HG03175 (cell line): Measurements from ENCODE around the gene PARD3.
"Not testable (repeated sequence)": the region's sequence is repeated elsewhere in the genome, so short reads cannot be mapped to it uniquely, and the experiment has no call there.

Source experiments
- ATAC-seq: cut with Tn5 transposase; IDR thresholded peaks from one replicate; pipeline ENCODE4 v1.9.1; 2021; ENCODE audit warnings: mild to moderate bottlenecking, moderate library complexity; ENCODE audit not compliant: unreplicated experiment

Gene PARD3

DNA sequence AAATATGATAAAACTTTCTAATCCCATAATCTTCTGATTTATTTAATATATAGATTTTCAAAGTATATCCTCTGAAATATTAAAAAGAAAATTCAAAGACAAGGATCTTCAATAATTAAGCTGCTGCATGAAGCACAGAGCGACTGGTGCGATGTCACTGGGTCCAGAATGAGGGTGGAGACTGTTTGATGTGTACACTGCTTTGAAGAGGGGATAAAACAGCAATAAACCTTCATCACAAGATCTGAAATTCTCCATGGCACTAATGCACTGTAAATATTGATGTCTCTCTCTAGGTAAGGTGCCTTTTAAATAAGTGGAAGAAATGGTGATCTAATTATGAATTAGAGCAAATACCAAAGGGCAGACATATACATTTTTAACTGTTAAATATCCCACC lies 337.8 kb downstream of the PARD3 start:
- no peak for ATAC-seq

DNA sequence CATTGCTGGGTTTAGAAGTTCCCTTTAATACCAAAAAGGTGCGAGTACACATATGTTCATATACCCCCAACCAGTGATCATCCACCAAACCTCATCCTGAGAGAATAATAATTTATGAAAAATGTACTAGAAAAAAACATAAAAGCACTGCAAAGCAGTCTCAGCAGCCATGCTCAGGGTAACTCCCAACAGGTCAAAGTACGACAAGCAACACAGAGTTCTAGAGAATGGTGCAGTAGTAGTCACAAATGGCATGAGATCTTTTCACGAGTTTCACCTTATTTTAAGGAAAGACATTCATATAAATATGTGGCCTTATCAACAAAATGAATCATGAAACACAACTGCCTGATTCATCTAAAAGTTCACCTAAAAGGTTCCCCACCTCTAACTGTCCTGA lies 338.5 kb downstream of the PARD3 start:
- no peak for ATAC-seq

DNA sequence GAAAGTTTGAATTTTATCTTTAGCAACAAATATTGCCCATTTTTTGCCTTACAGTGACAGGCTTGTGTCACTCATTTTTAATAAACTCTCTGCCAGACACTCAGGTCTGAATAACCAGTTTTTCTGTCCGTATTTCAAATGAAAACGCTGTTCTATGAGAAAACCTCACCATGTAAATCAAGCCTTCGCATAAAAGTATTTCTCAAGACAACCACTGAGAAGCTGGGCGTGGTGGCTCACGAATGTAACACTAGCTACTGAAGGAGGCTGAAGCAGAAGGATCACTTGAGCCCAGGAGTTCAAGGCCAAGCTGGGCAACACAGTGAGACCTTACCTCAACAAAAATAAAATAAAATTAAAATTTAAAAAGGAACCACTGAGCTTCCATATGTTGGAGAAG lies 339.3 kb downstream of the PARD3 start:
- no peak for ATAC-seq

DNA sequence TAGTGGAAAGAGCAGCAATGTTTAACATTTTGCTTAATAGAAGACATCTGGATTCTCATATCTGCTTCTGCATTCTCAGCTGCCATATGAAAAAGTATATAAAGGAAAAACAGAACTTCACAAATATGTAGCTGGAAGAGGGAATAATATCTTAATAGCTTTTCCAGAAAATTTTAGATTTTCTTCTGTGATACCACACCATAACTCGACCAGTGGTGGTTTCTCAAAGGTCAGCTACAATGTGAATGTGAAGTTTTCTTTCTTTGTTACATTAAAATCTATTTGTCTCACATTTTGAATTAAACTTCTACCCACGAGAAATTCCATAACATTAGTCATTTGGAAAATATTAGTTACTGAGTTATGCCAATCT lies 339.8 kb downstream of the PARD3 start:
- no peak for ATAC-seq

DNA sequence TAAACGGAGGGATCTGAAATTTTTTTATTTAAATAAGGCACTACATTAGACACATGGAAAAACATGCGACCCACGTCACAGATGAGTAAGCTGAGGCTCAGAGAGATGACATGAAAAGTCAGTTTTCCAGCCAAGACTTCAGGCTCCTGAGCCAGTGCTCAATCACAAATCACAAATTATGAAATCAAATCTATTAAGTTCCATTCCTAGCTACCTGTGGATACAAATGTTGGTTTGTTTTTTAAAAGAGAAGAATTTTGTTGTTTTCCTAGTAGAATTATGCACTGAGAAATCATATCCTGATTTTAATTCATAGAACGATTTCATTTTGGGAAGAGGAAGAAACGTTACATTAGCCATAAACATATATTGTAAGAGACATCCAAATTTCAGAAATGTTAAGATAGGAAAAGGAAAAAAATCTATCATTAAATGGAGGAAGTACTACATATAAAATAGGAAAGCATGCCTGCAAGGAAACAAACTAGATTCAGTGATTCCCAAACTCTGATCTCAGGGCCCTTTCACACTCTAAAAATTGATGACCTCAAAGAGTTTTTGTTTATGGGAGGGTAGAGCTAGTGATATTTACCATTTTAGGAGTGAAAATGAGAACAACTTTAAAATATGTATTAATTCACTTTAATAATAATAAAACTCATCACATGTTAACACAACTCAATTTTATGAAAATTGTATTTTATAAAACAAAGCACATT lies 340.4 kb downstream of the PARD3 start:
- ATAC-seq, result no peak

DNA sequence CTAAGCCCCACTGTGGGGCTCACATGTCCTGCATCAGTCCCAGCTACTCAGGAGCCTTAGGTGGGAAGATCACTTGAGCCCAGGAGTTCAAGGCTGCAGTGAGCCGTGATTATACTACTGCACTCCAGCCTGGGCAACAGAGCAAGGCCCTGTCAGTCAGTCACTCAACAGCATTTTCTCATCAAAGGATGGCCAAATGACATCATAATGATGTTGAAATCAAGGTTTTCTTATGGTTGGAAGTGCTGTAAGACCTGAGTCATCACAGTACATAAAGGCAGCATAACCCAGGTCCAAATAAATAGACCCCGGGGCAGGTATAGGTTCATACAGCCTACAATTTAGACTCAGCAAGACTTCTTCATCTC lies 341.1 kb downstream of the PARD3 start:
- no peak for ATAC-seq

DNA sequence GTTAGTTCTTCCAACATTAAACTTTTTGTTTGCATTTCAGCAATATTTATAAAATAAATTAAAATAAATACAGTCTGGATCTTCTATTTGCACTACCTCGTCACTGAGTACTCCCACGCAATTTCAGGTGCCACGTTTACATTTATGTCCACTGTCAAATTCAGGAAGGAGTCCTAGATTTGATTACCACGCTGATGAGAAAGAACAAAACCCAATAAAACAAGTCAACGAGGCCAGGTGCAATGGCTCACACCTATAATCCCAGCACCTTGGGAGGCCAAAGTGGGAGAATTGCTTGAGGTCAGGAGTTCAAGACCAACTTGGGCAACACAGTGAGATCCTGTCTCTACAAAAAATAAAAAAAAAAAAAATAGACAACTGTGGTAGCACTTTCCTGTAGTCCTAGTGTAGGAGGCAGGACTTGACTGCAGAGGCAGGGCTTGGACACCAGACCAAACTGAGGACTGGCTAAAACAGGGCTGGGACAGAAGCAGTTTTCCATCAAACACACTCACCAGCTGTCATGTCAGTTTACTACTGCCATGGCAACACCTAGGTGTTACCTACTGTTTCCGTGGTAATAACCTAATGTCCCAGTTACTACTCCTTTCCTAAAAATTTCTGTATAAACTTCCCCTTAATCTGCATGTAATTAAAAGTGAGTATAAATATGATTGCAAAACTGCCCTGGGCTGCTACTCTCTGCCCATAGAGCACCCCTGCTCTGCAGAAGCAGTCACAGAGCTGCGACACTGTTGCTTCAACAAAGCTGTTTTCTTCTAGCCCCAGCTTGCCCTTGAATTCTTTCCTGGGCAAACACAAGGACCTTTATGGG lies 341.7 kb downstream of the PARD3 start:
- no peak for ATAC-seq

DNA sequence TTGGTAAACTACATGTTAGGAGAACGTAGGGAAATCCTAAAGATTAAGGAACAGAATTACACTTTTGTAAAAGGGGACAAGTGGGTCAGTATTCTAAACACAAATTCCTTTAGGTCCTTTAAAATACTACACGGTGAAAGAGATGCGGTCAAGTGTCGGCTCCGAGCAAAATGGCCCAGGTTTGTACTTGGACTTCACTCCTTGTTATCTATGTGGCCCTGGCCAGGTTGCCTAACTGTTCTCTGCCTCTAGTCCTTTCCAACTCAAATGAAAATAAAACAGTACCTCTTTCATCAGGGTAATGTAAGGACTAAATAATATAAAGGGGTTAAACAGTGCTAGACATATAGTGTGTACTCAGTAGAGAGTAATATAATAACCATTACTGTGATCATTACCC lies 344.8 kb downstream of the PARD3 start:
- no peak for ATAC-seq

DNA sequence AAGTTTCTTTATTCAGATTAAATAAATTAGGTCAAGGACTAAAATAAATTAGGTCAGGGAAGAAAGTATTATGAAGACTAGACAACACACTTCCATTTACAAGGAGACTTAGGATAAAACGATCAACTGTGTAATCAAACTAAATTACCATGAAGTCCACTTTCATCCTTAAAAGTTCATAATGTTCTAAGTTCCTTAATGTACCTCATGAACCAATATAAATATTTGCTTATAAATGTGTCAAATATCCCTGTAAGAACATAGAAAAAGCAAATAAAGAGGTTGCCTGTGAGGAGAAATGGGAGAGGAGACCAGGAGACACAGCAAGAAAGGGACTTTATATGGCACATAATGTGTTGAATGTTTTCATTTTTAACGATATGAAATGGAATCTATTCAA lies 345.6 kb downstream of the PARD3 start:
- ATAC-seq, result no peak

DNA sequence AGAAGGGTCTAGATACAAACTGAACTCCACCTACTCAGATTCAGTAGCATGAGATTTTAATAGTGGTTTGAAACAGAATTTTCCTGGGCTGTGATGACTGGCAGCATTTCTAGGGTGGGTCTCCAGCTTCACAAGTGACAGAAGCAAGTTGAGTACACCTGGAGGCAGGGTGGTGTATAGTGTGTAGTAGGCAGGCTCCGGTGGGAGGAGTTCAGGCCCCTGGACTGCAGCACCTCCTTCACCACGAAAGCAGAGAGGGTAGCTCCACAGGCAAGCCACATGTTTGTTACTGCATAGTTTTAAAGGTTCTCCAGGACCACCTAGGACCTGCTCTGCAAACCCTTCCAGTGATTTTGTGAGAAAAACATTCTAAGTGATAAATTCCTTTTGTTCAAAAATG lies 347.2 kb downstream of the PARD3 start:
- no peak for ATAC-seq

DNA sequence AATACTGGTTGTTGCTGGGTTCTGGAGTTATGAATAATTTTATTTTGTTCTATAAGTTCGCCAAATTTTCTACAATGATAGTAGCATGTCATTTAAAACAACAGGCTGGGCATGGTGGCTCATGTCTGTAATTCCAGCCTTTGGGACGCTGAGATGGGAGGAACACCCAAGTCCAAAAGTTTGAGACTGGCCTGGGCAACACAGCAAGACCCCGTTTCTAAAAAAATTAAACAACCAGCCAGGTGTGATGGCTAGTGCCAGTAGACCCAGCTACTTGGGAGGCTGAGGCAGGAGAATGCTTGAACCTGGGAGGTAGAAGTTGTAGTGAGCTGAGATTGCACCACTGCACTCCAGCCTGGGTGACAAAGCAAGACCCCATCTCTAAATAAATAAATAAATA lies 347.7 kb downstream of the PARD3 start:
- ATAC-seq, result no peak

DNA sequence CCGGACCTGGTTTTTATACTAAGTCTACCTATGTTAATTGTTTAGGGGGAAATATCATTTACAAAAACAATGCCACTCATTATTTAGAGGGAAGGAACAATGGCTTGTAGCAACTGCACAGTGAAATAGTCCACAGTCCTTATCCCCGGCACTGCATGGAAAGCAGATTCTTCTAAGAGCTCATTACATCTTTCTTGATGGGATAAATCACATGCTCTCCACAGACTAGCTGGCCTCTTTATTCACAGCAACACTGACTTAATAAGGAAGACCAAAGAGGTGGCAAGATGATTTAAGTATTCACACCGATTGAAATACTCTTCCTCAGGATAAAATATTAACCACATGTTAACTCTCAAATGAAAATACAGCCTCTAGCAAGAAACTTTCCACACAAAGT lies 349.4 kb downstream of the PARD3 start:
- no peak for ATAC-seq

DNA sequence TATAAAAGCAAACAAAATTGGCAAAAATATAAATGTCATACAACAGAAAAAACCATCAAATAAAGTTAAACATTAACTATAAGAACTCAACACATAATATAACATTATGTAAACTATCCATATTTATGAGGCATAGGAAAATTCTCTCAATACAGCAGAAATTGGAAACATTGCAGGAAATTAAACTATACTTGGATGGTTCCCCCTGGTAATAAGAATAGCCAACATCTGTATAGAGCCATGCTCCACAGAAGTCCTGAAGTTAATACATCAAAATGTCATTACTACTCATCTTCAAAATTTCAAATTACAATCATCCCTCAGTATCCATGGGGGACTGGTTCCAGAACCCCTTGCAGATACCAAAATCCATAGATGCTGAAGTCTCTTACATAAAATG lies 350.5 kb downstream of the PARD3 start:
- no peak for ATAC-seq

DNA sequence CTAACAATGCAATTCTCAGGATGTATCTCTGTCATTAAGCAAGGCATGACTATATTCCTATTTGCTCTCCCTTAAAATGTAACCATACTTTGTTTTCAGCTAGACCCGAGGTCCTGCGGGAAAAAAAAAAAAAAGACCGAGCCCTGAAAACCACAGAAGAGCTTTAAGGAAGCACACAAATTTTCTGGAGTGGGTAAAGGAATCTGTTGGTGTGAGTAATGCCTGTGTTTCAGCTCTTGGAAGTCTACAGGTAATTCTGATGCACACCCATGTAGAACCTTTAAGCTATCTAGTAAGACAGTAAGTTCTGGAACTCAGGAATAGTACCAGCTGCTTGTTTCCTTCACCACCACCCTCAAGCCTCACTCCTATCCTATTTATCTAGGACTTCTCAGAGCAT lies 351.1 kb downstream of the PARD3 start:
- no peak for ATAC-seq

DNA sequence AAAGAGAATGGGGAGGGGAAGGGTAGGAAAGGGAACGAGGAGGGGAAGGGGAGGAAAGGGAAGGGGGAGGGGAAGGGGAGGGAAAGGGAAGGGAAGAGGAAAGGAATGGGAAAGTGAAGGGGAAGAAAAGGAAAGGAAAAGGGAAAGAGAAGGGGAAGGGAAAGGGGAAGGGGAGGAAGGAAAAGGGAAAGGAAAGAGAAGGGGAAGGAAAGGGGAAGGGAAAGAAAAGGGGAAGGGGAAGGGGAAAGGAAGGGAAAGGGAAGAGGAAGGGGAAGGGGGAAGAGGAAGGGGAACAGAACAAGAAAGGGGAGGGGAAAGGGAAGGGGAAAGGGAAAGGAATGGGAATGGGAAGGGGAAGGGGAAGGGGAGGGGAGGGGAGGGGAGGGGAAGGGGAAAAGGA lies 352.1 kb downstream of the PARD3 start:
- no peak for ATAC-seq

DNA sequence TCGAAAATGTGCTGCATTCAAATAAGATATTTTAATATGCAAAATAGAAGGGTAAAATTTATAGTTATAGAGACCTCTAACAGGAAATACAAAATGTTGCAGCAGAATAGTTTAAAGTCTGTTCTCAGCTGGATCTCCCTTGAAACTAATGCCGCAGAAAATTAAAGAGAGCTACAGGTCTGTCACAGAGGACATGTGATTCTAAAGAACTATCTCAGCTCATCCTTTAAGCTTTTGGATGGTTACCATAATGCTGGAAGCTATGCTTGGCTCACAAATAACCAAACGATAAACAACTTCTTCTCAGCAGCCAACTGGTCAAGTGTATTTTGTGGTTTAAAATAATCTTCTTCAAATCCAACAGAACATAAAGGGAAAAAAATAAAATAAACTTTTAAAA lies 353.0 kb downstream of the PARD3 start:
- ATAC-seq, result no peak

DNA sequence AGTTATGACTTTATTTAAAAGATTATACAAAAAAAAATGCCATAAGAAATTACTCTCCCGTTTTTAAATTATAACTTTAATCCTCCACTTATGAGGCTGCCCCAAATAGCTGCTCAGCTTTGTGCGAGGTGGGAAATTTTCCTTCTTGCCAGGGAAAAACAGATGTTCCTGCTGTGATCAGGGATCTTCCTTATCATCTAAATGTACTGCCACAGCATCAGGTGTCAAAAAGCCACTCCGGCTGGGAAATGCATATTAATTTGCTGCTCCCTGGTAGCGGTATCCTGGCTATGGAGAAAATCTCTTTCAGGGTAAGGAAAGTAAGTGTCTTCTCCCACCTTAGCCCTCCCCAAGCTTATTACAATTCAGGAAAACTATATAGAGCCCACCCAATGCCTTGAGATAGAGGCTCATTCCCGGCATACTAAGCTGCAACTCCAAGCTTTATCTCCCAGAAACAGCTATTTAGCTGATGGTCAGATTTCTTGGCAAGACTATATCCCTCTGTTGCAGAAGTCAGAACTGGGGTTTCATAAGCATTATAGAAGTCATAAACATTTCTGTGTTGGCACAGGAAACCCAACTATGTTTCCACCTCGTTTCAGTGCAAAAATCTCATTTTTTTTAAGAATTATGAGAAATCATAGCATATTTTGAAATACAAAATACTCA lies 360.4 kb downstream of the PARD3 start:
- ATAC-seq, result no peak

DNA sequence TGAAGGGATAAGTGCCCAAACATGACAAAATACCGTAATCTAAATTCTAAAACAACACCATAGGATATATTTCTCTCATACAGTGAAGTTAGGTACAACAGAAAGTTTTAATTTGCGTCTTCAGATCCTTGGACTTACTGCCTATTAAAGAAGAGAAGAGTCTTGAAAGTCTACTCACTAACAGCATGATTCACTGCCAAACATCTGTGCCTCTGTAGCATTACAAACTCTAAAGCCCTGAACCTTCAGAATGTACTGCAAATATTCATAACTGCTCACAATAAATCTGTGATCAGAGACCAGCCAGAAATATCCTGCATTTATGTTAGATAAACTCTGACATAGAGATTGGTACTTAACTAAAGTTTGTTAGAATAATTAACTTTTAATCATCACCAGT lies 365.3 kb downstream of the PARD3 start:
- no peak for ATAC-seq

DNA sequence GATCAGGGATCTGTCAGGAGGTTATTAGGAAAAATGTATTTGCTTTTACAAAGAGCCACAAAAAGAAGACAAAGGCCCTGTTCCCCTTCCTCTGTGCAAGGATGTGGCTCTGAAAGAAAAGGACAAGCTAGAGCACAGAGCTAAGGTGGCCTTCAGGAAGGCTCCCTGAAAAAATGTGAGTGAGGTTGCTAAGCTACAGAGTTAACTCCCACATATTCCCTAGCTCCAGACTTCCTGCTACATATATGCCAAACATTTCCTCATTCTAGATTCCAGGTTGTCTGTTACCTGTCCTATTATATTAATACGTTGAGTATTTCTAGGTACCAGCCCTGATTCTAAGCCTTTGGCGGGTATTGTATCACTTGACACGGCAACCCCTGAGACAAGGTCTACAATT lies 369.0 kb downstream of the PARD3 start:
- no peak for ATAC-seq

DNA sequence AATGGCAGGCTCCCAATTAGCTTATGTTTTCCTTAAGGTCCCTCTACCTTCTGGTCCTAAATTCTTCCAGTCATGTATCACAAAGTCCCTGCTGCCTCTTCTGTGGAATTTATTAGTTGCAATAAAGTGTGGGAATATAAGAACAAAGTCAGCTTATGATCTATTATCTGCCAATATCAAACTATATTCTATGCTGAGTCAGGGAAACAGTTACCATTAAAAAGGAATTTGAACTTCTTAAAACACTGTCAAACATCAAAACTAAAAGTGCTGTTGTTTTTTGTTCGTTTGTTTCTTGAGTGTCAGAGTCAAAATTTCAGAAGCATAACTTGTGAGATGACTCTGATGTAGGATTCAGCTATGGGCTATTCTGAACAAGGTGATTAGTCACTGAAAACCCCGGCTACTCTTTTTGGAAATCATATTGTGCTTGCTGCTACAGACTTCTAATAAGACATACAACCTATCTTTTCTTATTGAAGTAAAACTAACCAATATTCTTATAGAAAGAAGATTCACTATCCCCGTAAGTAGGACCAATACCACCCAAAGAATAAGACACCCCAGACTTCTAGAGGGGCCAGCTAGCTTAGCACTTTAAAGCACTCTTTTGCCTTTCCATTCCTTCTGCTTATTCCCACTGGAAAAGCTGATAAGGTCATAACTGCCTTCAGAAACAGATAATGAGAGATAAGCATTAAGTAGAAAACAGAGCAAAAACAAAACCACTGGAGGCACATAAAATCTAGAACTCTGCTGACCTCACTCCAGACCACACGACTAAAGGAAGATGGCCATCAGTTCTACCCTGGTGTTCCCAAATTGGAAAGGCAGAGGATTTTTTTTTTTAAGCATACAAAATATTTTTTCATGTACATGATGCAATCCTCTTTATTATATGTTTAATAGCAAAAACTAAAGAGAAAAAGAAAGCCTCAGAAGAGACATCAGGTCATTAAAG lies 370.6 kb downstream of the PARD3 start:
- ATAC-seq, result no peak

DNA sequence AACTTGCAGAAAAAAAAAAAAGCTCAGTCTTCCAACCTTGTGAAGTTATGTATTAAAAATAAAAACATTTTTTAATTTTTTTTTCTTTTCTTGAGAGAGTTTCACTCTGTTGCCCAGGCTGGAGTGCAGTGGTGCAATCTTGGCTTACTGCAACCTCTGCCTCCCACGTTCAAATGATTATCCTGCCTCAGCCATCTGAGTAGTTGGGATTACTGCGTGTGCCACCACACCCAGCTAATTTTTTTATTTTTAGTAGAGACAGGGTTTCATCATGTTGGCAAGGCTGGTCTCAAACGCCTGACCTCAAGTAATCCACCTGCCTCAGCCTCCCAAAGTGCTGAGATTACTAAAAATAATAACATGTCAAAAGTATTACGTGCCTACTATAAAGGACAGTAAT lies 375.7 kb downstream of the PARD3 start:
- not testable (repeated sequence) for ATAC-seq
